Subcutaneous adipose tissue (tissue), 4 donors: ENCODE results near the gene AHRR. TPM values are rescaled to one million over a fixed set of nuclear protein-coding genes. Genes with fewer than 3 reads are reported as not detected.

Source experiments
- total RNA-seq, 4 donors: library from RNA; depleted of rRNA; stranded (reverse); fragments of >200 nt; gene quantifications; one replicate each; pipeline ENCODE4 v1.1.0, GENCODE V29; 2016
- TF ChIP-seq, protein P1 (sequence below): fragments of 450-650 bp; IDR thresholded peaks from one replicate; pipeline ENCODE4 v1.5.1; 2016; ENCODE audit warnings: low read depth, mild to moderate bottlenecking, control low read depth, antibody characterized with exemption, moderate library complexity

Gene AHRR
- total RNA-seq, 4 donors from 2014 or later, result 0.34 to 1.1 (median 0.46) TPM

DNA sequence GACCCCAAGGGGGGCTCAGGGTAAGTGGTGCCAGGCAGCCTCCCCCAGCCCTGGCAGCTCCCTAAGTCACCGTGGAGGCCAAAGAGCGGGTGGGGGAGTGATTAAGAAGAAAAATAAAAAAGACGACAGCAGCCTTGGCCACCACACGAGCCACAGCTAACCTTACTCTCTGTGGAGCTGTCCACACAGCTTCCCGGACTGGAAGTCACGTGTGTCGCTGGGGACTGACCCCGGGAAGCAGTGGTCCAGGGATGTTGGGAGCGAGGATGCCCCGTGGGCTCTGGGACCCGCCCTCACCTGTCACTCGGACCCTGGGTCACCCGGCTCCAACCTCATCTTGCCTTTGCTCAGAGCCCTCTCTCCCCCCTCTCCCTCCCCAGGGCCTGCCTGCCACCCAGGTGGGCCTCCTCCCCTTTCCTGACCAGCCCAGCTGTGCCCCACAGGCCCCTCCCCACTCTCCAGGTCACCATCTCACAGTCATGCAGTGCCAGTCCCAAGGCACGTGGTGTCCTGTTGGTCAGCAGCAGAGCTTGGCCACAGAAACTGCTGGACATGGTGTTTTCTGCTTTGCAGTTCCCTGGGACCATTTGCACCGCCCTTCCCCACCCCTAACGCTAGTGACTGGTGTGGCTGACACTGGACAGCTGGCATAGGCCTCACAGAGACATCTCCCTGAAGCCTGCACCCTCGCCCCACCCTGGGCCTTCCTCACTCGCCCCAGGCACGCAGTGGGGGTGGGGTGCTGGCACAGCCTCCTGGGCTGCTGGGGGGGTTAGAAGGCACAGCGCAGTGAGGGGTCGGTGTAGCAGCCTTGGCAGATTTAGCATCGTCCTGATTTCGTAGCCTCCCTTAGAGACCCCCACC is 111.6 kb downstream of the AHRR start:
- TF ChIP-seq, protein P1, sequence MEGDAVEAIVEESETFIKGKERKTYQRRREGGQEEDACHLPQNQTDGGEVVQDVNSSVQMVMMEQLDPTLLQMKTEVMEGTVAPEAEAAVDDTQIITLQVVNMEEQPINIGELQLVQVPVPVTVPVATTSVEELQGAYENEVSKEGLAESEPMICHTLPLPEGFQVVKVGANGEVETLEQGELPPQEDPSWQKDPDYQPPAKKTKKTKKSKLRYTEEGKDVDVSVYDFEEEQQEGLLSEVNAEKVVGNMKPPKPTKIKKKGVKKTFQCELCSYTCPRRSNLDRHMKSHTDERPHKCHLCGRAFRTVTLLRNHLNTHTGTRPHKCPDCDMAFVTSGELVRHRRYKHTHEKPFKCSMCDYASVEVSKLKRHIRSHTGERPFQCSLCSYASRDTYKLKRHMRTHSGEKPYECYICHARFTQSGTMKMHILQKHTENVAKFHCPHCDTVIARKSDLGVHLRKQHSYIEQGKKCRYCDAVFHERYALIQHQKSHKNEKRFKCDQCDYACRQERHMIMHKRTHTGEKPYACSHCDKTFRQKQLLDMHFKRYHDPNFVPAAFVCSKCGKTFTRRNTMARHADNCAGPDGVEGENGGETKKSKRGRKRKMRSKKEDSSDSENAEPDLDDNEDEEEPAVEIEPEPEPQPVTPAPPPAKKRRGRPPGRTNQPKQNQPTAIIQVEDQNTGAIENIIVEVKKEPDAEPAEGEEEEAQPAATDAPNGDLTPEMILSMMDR, result no peak

DNA sequence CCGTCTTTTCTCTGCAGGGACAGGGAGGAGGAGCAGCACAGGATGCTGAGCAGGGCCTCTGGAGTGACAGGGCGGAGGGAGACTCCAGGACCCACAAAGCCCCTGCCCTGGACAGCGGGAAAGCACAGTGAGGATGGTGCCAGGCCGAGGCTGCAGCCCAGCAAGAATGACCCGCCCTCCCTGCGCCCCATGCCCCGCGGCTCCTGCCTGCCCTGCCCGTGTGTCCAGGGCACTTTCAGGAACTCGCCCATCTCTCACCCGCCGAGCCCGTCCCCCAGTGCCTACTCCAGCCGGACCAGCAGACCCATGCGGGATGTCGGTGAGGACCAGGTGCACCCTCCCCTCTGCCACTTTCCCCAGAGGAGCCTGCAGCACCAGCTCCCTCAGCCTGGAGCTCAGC is 112.3 kb downstream of the AHRR start:
- TF ChIP-seq, protein P1, result no peak

- TF ChIP-seq, protein P1, result no peak
Measured at GRCh38 chr5:434443-435146, 113.1 kb downstream of the AHRR start.

- TF ChIP-seq, protein P1, result no peak
Measured at GRCh38 chr5:435156-435790, 113.8 kb downstream of the AHRR start.

- TF ChIP-seq, protein P1, result no peak
Measured at GRCh38 chr5:435961-436640, 114.6 kb downstream of the AHRR start.

DNA sequence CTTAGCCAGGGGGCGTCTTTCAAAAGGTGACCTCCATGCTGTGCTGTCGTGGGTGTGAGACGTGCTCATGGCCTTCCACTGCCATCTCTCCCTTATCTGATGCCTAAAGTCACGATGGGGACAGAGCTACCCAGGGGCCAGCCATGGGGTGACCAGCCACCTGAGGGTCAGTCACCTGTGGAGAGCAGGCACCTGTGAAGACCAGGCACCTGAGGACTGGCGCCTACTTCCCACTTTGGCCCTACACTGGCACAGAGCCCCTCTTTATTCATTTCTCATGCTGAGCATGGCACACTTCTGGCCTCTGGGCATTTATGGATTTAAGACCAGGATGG is 115.1 kb downstream of the AHRR start:
- TF ChIP-seq, protein P1, result no peak
